Stimulated activated CD8-positive, alpha-beta memory T cell treated with anti-CD3 and anti-CD28 coated beads, Interleukin-7, amount 100 ng/mL, for 4 hours (primary cell): ENCODE measurements around the gene SKI.

Experiments used
- DNase-seq, 2 donors: peaks; one replicate each; pipeline ENCODE4 v3.0.0-alpha.2; 2020; ENCODE audit warnings: low read depth in 2 of 2

The SKI gene

DNA sequence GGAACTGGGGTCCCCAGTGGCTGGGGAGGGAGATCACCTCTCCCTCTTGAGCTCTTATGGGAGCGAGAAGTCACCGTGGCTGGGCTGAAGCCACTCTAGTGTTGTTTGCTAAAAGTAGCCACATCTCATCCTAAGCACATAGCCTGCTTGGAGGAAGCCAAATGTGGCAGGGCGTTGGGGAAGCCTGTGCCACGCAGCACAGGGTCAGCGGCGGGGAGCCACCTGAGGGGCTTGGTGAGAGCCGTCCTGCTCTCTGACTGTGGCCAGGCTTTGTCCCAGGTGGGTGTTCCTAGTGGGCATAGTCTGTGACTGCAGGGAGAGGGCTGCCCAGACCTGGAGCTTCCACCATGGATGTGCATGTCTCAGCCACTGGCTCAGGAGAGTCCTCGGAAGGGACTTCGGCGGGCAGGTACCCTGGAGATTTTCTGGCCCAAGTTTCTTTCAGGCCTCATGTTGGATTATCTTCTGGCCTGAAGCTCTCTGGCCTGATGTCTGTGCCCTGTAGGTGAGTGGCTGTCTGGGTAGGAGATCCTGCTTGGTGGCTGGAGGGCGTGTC, 124.3 kb downstream of the SKI start:
- DNase-seq = no peak

DNA sequence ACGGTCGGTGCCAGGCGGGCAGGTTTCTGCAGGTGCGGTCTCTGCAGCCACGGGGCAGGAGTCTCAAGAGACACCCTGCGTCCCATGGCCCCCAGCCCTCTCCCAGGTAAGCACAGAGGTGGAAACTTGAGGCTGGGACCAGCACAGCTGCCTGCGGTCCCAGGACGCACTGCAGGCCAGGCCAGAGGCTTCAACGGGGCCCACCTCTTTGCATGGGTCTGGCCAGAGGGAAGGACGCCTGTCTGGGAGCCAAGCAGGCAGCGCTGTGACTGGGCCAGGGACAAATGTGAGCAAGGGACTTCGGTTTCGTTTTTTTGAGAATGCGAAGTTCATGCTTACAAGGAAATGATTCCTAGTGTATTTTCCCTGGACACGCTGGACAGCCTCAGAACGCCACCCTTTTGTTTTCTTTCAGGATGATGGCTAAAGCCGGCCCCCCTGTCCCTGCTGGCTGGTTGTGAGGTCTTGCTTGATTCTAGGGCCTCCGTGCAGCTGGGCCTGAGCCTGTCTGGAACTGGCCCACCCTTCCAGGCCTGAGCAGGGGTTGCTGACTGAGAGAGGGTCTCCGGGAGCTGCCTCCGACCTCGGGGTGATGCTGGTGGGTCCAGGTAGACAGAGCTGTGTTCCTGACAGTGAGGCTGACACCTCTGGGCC, 124.9 kb downstream of the SKI start:
- DNase-seq = no peak

DNA sequence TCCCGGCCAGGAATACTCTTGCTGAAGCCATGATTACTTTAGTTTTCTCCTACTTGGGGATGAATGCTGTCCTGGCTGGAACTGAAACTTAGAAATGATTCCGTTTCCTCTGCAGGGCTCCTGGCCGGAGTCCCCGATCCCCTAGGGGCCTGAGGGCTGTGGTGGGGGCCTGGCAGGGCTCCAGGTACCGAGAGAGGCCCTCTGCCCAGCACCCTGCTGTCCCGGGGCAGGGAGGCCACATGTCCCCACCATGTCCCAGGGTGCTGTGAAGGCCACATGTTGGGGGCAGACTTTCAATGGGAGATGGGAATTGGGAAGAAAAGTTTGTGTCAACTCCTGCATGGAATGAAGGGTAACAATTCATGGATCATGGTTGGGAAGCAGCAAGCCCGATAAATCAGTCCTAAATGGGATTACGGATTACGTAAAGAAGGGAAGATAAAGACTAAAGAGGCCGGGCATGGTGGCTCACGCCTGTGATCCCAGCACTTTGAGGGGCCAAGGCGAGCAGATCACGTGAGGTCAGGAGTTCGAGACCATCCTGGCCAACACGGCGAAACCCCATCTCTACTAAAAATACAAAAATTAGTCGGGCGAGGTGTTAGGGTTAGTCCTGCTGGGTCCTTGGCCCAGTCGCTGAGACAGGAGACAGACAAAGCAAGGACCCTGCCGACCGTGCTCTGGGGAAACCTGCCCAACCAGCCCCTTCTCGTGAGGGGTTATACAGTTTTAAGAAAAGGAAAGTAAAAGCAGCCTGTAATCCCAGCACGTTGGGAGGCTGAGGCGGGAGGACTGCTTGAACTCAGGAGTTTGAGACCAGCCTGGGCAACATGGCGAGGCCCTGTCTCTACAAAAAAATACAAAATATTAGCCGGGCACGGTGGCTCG, 125.7 kb downstream of the SKI start:
- no peak for DNase-seq

DNA sequence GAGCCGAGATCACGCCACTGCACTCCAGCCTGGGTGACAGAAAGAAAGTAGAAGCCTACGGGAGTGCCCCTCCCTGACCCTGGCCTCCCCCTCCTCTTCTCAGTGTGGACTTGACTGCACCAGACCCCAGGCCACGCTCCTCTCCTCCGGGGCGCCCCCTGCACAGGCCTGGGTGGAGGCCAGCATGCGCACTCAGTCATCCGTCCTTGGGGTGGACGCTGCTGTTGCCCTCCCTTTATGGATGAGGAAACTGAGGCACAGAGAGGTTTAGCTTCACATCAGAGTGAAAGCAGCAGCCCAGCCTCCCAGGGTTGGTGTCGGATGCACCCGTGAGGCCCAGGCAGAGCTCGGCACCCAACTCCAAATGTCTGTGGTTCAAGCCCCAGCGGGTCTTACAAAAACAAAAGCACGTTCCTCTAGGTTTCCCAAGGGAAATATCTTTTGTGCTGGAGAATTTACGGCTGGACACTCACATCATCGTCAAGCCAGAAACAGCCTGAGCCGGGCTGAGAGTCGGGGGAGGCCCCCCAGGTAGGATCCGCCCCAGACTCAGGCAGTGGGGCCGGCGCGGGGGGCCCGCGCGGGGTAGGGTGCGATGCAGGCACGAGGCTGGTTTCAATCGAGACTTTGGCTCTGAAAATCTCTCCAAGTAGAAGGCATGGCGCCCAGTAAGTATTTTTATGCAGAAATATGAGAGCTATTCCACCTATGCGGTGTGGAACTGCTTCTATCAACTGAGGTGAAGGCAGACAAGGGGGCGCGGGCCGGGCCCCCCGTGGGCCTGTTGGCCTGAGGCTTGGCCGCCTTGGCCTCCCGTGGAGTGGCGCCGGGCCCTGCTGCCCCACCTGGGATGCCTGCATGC, 126.6 kb downstream of the SKI start:
- DNase-seq = no peak

DNA sequence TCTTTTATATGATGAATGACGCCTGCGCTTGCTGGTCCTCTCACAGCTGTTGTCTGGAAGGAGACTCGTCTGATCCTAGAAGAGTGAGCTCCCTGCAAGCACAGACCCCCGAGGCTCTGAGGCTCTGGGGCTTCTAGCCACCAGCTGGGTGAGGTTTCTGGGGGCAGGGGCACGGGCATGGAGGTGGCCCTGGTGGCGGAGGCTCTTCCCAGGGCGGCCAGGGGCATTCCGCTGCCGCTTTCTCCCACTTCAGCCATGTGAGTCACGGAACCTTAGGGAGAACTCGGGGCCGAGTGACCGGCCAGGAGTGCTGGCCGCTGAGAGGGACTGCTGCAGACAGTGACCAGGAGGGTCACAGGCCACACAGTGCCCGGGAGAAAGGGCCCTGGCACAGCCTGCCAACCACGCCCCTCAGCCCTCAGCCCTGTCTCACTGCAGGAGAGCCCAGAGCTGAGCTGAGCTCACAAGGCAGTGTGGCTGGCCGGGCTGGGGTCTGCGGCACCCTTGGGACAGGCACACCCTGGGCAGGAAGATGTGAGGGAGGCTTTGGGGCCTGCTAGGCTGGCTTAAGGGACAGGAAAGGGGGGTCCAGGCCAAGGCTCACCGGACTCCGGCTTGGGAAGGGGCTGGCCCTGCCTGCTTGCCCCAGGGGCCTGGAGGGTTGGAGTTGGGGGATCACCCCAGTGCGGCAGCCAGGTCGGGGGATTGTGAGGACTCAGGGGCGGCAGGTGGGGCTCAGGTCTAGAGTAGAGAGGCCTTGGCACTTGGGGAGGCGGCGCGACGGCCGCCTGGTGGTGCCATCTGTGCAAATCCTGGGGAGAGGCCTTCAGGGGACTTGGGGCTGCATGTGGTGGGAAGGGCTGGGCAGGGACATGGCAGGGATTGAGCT, 127.5 kb downstream of the SKI start:
- no peak for DNase-seq

DNA sequence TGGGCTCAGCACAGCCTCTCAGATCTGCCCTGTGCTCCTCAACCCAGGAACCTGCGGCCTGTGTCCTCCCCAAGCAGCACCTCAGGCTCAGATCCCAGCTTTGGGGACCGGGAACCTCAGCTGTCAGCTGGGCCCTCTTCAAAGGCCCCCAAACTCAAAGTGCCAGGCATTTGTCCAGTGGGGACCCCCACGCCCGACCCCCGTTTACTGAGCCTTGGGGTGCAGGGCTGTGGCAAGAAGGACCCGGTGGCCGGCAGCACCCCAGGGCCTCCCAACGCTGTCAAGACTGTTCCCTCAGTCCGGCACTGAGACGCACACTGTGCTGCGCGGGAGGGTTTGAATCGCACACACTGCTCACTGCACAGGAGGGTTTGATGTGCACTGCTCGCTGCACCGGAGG, 128.3 kb downstream of the SKI start:
- DNase-seq = no peak

DNA sequence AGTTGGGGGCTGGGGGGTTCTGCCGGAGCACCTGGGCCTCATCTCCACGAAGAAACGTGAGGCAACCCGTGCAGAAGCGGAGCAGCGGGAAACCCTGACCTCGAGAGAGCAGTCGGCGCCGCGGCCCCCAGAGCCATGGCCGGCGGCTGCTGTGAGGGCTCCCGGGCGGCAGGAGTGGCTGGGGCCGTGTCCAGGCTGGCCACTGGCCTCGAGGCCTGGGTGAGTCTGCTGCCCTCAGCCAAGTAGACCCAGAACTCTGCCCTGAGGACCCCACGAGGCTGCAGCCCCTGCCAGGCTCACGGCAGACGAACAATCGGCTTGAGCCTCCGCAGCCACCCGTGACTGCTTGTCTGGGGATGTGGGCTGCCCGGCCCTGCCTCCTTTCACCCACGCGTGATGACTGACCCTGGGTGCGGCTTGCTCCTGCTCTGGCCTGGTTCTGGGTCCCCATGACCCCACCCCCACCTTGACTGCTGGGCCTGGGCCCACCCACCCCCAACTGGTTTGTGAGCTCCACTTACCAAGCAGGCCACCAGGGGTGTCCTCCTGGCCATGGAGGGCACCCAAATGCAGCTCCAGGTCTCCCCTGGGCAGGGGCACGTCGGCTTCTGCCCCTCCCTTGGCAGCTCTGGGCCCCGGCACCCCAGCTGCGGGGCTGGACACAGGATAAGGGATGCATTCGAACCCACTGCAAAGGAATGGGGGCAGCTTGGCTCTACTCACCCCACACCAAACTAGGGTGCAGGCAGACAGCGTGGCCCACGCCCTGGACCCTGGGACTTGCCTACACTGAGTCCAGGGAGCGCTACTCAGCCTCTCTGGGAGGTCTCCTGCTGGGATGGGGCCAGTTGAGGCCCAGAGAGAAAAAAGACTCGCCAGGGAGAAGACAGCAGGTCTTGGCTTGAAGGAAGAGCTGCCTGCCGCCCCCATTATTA, 129.1 kb downstream of the SKI start:
- no peak for DNase-seq

DNA sequence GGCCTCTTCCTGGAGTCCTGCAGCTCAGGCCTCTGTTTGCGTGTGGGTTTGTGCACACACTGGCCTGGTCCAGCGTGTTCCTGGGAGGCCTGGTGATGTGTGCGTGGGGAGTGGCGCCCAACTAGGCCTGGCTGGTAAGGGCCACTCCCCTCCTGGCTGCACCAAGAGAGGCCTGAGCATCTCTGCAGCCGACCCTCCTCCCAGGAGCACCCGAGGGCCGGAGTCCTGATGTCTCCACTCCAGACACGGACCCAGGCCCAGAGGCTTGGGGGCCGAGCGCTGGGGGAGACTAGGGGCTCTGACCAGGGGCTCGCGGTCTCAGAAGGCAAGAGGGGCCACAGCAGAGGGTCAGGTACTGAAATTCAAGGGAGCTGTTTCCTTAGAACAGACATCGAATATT, 130.0 kb downstream of the SKI start:
- DNase-seq = no peak

DNA sequence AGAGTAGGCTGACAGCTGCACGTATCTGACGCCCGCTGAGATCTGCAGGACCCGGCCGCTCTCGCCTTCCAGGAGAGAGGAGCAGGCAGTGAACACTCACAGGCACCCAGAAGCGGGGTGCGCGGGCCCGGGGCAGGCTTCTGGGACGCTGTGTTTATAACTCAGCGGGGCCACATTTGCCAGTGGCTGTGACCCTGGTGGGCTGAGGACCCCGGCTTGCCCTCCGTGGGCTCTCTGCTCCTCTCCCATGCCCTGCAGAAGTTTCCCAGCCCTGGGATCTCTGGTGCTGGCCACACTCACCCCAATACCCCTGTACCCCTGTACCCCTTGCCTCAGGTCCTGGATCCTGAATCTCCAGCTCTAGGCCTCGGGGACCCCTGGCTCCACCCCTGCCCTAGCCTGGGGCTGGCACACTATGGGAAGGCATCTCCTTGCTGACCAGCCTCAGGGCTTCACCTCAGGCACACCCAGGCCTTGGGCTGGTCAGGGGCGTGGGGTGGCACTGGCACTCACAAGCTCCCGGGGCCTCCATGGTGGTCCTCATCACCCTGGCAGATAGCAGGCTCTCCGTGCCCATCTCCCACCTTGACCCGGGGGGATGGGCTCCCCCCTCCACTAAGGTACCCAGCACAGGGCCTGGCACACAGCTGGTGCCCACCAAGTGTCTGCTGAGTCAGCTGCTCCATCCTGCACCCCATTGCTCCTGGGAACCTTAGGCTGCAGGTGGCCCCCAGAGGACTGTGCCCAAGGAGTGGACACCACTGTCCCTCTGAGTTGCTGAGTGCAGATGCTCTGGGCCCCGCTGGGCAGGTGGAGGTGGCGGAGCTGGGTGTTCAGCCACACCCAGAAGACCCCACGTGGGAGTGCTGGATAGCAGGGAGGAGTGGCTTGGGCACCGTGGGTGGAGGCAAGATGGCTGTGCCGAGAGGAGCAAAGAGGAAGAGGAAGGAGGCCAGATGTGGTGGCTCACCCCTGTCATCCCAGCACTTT, 130.8 kb downstream of the SKI start:
- DNase-seq = no peak
